AG04449 (cell line): Measurements from ENCODE around the gene WDR18.

Experiments used
- CTCF ChIA-PET: fragments of 350-600 bp; formaldehyde crosslinking; extraction: SDS; loops from one replicate; lab custom pipeline; 2021; ENCODE audit warnings: antibody characterized with exemption; lab: Yijun Ruan, JAX
- POLR2A ChIA-PET: fragments of 400-600, 350-600 bp; formaldehyde crosslinking; extraction: SDS; loops from one replicate; lab custom pipeline; 2020; ENCODE audit warnings: antibody characterized with exemption, inconsistent platforms; lab: Yijun Ruan, JAX
- DNase-seq: peaks from one replicate; pipeline ENCODE4 v3.0.0-alpha.2; 2010; ENCODE audit warnings: low read depth, low spot score
- H3K4me3 ChIP-seq: 2 replicates; pipeline ENCODE4 v1.5.1; 2011; ENCODE audit warnings: low read depth, mild to moderate bottlenecking, control low read depth, low read length
- CTCF ChIP-seq: IDR thresholded peaks from one replicate; pipeline ENCODE4 v1.5.1; 2011; ENCODE audit warnings: mild to moderate bottlenecking, moderate library complexity, low read length, control low read depth, inconsistent platforms; ENCODE audit not compliant: insufficient read depth; ENCODE audit errors: missing control alignments

Gene WDR18

DNA sequence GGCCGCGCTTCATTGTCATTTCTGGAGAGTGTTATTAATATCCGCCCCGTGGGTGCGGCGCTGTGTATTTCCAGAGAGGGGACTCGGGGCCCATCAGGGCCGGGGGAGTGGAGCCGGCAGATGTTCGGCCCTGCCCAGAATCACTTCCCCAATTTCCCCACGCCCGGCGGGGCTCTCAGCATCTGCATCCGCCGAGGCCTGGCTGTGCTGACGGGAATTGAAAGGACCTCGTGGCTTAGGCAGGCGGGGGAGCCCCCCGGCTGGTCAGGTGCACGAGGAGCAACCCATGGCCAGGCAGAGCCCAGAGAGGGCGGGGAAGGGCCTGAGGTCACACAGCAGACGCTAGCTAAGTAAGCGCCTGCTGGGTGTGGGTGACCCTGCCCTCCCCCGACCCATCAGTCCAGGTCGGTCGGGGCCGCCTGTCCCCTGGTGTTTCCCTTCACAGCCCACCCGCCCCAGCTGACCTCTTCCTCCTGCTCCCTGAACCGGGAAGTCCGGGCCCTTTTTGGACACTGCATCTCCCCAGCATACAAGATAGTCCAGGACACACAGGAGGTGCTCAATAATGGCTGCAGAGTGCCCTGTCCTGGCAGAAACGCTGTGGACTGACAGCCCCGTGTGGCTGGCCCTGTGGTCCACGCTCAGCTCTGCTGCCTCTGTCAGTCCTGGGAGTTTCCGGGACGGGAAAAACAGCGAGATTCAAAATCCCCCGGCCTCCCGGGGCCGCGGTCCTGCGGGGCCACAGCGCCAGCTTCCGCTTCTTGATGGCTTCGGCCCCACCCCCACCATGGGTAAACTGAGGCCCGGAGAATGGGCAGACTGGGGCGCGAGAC lies 36.2 kb upstream of the WDR18 start:
- no peak for DNase-seq
- ChIA-PET CTCF (interaction anchor here (1.0 to 1.2 kb wide), 3 partner anchors 10 to 53 kb away, joined by 3 read pairs; no protein-coding TSS in a partner anchor), POLR2A (no interaction called here)

GRCh38 chr19:948842-949496 lies 35.2 kb upstream of the WDR18 start:
- ChIA-PET CTCF (interaction anchor here (1.2 kb wide), 1 partner anchor 22 kb away, joined by 3 read pairs; no protein-coding TSS in a partner anchor), POLR2A (no interaction called here)
- no peak for DNase-seq
- TF ChIP-seq CTCF, result no peak
- no peak overlapping the region for H3K4me3 ChIP-seq

More for the DNA sequence above, 36.2 kb upstream of the WDR18 start:
- no peak for TF ChIP-seq CTCF
- no peak overlapping the region for H3K4me3 ChIP-seq

GRCh38 chr19:950352-951066 lies 33.6 kb upstream of the WDR18 start:
- TF ChIP-seq CTCF, result no peak
- ChIA-PET POLR2A (no interaction called here), CTCF (no interaction called here)
- no peak overlapping the region for H3K4me3 ChIP-seq
- DNase-seq, result no peak

- CTCF ChIA-PET, result interaction anchor here (1.6 kb wide), 1 partner anchor 18 kb away, joined by 3 read pairs; no protein-coding TSS in a partner anchor
- POLR2A ChIA-PET, result interaction anchor here (0.6 kb wide), 1 partner anchor 20 kb away, joined by 3 read pairs; no protein-coding TSS in a partner anchor
- no peak overlapping the region for H3K4me3 ChIP-seq
- no peak for DNase-seq
- TF ChIP-seq CTCF, result no peak
Observed at GRCh38 chr19:952049-952679, 32.0 kb upstream of the WDR18 start.

- POLR2A ChIA-PET, result interaction anchor here (0.6 kb wide), 1 partner anchor 19 kb away, joined by 3 read pairs; no protein-coding TSS in a partner anchor
- no peak for TF ChIP-seq CTCF
- CTCF ChIA-PET, result interaction anchor here (1.1 to 1.6 kb wide), 2 partner anchors 18 to 29 kb away, joined by 3 read pairs; no protein-coding TSS in a partner anchor
- no peak for DNase-seq
- no peak overlapping the region for H3K4me3 ChIP-seq
Observed at GRCh38 chr19:952680-953444, 31.3 kb upstream of the WDR18 start.
